ENCODE data around the gene CAD. TPM values are rescaled to one million over a fixed set of nuclear protein-coding genes. Genes with fewer than 3 reads are reported as not detected.

CAD gene
- total and polyA plus RNA-seq, 9 of the 15 experiments (the other 6 are each of a cell fraction or from before 2014, with no cell fraction given) = 7.5 to 126 (median 33.7) TPM

DNA sequence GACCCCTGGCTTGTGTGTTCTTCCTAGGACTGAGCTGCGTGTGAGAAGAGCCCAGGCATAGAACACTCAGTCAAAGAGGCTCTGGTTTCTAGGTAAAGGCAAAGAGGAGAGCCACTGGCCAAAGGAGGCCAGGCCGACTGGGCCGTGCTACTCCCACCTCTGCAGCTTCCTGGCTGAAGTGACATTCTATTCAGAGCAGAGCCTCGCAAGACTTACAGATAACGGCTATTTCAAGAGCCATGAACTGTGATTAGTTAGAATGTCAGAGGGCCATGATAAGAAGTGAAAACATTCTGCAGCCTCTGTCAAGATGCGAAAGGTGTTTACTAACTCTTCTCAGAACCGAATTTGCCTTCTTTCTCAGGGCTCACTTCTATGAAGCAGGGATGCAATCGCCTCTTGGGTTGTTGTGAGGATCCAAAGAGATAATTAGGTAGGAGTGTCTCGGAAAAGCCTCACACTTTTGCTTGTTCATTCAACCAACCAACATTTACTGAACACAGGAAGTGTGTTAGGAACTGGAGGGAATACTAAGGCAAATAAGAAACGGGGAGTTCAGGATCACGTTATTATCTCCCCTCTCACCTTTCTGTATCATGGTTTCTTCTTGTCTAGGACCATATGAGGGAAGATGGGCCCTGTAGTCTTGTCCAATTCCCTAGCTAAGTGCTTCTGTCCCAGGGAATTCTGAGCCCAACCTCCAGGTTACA, 54.6 kb downstream of the CAD start (continued):
- TF ChIP-seq MAFK (IDR thresholded peaks at IDR 0.05; ENCODE audit: low read length) (no peak), BDP1 (IDR thresholded peaks at IDR 0.05; ENCODE audit: insufficient read depth, insufficient read length) (no peak), RBM17 (IDR thresholded peaks at IDR 0.05; ENCODE audit: borderline replicate concordance, low read depth, low read length) (no peak), MECOM (CRISPR knock-in tag; IDR thresholded peaks at IDR 0.05) (0 out of 2 replicates have a peak, but pooled peaks have one; percentile 29), ZNF354B (CRISPR knock-in tag; IDR thresholded peaks at IDR 0.05) (no peak), ZNF347 (CRISPR knock-in tag; IDR thresholded peaks at IDR 0.05; ENCODE audit: low read depth) (no peak), ZNF311 (CRISPR knock-in tag; IDR thresholded peaks at IDR 0.05) (no peak), ZBTB7A (IDR thresholded peaks at IDR 0.05; ENCODE audit: borderline replicate concordance, control insufficient read depth, low read depth, low read length) (no peak), GABPB1 (CRISPR knock-in tag; IDR thresholded peaks at IDR 0.05) (no peak), NR4A1 (CRISPR knock-in tag; IDR thresholded peaks at IDR 0.05) (no peak), NR4A1 (tag; IDR thresholded peaks at IDR 0.05) (no peak), DACH1 (IDR thresholded peaks at IDR 0.05; ENCODE audit: partially characterized antibody) (no peak), NCOA4 (IDR thresholded peaks at IDR 0.05; ENCODE audit: partially characterized antibody) (no peak)
- TF ChIP-seq, protein P1, sequence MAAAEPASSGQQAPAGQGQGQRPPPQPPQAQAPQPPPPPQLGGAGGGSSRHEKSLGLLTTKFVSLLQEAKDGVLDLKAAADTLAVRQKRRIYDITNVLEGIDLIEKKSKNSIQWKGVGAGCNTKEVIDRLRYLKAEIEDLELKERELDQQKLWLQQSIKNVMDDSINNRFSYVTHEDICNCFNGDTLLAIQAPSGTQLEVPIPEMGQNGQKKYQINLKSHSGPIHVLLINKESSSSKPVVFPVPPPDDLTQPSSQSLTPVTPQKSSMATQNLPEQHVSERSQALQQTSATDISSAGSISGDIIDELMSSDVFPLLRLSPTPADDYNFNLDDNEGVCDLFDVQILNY (CRISPR knock-in tag; IDR thresholded peaks at IDR 0.05) = no peak
- TF ChIP-seq, protein P2, sequence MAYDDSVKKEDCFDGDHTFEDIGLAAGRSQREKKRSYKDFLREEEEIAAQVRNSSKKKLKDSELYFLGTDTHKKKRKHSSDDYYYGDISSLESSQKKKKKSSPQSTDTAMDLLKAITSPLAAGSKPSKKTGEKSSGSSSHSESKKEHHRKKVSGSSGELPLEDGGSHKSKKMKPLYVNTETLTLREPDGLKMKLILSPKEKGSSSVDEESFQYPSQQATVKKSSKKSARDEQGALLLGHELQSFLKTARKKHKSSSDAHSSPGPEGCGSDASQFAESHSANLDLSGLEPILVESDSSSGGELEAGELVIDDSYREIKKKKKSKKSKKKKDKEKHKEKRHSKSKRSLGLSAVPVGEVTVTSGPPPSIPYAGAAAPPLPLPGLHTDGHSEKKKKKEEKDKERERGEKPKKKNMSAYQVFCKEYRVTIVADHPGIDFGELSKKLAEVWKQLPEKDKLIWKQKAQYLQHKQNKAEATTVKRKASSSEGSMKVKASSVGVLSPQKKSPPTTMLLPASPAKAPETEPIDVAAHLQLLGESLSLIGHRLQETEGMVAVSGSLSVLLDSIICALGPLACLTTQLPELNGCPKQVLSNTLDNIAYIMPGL (CRISPR knock-in tag; IDR thresholded peaks at IDR 0.05) = no peak
